Activated gamma-delta T cell treated with anti-CD3 and anti-CD28 coated beads, Interleukin-2, amount 50 U/mL, for 16 hours (primary cell): ENCODE measurements around the gene INPP4B.

Experiments
- DNase-seq: peaks from one replicate; pipeline ENCODE4 v3.0.0-alpha.2; 2020; ENCODE audit warnings: low read depth

The INPP4B gene

GRCh38 chr4:142129473-142129872 lies 716.6 kb downstream of the INPP4B start:
- no peak for DNase-seq

- no peak for DNase-seq
Measured at GRCh38 chr4:142128529-142128928, 717.6 kb downstream of the INPP4B start.

GRCh38 chr4:142126890-142127497 lies 719.1 kb downstream of the INPP4B start:
- DNase-seq: peak; percentile 48

- DNase-seq: no peak
Measured at GRCh38 chr4:142124874-142125273, 721.2 kb downstream of the INPP4B start.

- no peak for DNase-seq
Measured at GRCh38 chr4:142121448-142122350, 724.4 kb downstream of the INPP4B start.

- no peak for DNase-seq
Measured at GRCh38 chr4:142120921-142121320, 725.2 kb downstream of the INPP4B start.

GRCh38 chr4:142112451-142112850 lies 733.6 kb downstream of the INPP4B start:
- DNase-seq: no peak

GRCh38 chr4:142110136-142110535 lies 736.0 kb downstream of the INPP4B start:
- no peak for DNase-seq

- no peak for DNase-seq
Measured at GRCh38 chr4:142104041-142104440, 742.1 kb downstream of the INPP4B start.

- no peak for DNase-seq
Measured at GRCh38 chr4:142101401-142101800, 744.7 kb downstream of the INPP4B start.

- DNase-seq: no peak
Measured at GRCh38 chr4:142100941-142101340, 745.2 kb downstream of the INPP4B start.

- no peak for DNase-seq
Measured at GRCh38 chr4:142098900-142099545, 747.1 kb downstream of the INPP4B start.

GRCh38 chr4:142098380-142098779 lies 747.7 kb downstream of the INPP4B start:
- no peak for DNase-seq

GRCh38 chr4:142097015-142097414 lies 749.1 kb downstream of the INPP4B start:
- no peak for DNase-seq

- no peak for DNase-seq
Measured at GRCh38 chr4:142095886-142096605, 750.1 kb downstream of the INPP4B start.

- DNase-seq: no peak
Measured at GRCh38 chr4:142092941-142093340, 753.2 kb downstream of the INPP4B start.

- no peak for DNase-seq
Measured at GRCh38 chr4:142091691-142092182, 754.4 kb downstream of the INPP4B start.

GRCh38 chr4:142091085-142091513 lies 755.0 kb downstream of the INPP4B start:
- no peak for DNase-seq

- DNase-seq: no peak
Measured at GRCh38 chr4:142088906-142089305, 757.2 kb downstream of the INPP4B start.

- DNase-seq: no peak
Measured at GRCh38 chr4:142085513-142086292, 760.4 kb downstream of the INPP4B start.

GRCh38 chr4:142083264-142083663 lies 762.8 kb downstream of the INPP4B start:
- DNase-seq: no peak
